KOPT-K1 (cell line): ENCODE measurements around the gene GNAI2.
"Not testable (repeated sequence)": the region's sequence is repeated elsewhere in the genome, so short reads cannot be mapped to it uniquely, and the experiment has no call there.

Source experiments
- H3K27ac ChIP-seq: fragments of 200-600 bp; sonication (generic); 2 replicates; pipeline ENCODE4 v1.5.1; 2016; ENCODE audit warnings: antibody characterized with exemption, mild to moderate bottlenecking, low read depth, low read length; ENCODE audit not compliant: poor library complexity, severe bottlenecking
- H3K36me3 ChIP-seq: fragments of 200-600 bp; sonication (generic); 2 replicates; pipeline ENCODE4 v1.5.1; 2017; ENCODE audit warnings: antibody characterized with exemption, mild to moderate bottlenecking, low read length, moderate library complexity; ENCODE audit not compliant: insufficient read depth
- H3K9me3 ChIP-seq: fragments of 200-600 bp; sonication (generic); 2 replicates; pipeline ENCODE4 v1.5.1; 2017; ENCODE audit warnings: antibody characterized with exemption, low read length, mild to moderate bottlenecking; ENCODE audit not compliant: insufficient read depth, poor library complexity, severe bottlenecking

Gene GNAI2

DNA sequence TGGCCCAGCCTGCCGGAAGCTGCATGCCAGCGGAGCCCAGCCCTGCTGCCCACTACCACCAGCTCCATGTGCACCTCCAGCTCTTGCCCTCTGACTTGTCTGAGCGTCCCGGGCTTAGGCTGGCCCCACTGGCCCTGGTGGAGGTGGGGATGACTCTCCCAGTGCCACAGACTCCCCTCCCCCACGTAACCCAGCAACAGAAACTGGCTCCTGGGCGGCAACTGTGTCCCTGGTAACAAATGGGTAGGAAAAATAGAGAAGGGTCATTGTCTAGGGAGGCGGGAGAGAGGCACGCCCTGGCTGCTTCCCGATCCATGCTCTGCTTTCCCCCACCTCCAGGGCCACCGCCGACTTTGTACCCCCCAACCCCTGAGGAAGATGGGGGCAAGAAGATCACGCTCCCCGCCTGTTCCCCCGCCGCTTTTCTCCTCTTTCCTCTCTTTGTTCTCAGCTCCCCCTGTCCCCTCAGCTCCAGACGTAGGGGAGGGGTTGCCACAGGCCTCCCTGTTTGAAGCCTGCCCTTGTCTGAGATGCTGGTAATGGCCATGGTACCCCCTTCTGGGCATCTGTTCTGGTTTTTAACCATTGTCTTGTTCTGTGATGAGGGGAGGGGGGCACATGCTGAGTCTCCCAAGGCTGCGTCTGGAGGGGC is 22.2 kb downstream of the GNAI2 start:
- H3K36me3 ChIP-seq: peaks cover 67% of the 10 kb centered on the region
- no peak overlapping the region for H3K27ac ChIP-seq
- no peaks in the 10 kb centered on the region for H3K9me3 ChIP-seq

DNA sequence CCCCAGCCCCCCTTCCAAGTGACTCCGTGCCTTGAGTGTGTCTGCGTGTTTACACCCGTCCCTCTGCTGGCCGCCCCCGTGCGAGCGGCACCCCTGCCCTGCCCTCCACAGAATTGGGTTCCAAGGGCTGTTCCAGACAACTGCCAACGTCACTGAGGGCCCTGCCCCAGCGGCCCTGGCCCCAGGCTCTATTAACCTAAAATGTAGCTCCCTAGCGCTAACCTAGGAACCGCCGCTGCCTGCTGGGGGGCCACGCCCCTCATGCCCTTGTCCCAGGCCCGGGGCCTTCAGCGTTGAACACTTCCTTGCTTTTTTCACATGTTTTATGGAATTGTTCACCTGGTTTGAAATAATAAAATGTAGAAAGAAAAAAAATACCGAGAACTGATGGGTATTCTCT is 23.0 kb downstream of the GNAI2 start:
- Histone ChIP-seq H3K9me3 (no peaks in the 10 kb centered on the region), H3K36me3 (peaks cover 59% of the 10 kb centered on the region), H3K27ac (no peak overlapping the region)

- Histone ChIP-seq H3K36me3 (peaks cover 53% of the 10 kb centered on the region), H3K27ac (no peak overlapping the region)
Measured at GRCh38 chr3:50259432-50260026, 23.5 kb downstream of the GNAI2 start.

GRCh38 chr3:50260027-50260941 is 24.3 kb downstream of the GNAI2 start:
- H3K9me3 ChIP-seq: no peaks in the 10 kb centered on the region
- peaks cover 46% of the 10 kb centered on the region for H3K36me3 ChIP-seq
- H3K27ac ChIP-seq: peak overlapping the region; percentile 27

More at GRCh38 chr3:50259432-50260026, 23.5 kb downstream of the GNAI2 start:
- H3K9me3 ChIP-seq: no peaks in the 10 kb centered on the region

- Histone ChIP-seq H3K36me3 (peaks cover 39% of the 10 kb centered on the region), H3K9me3 (no peaks in the 10 kb centered on the region), H3K27ac (no peak overlapping the region)
Measured at GRCh38 chr3:50260942-50261441, 25.0 kb downstream of the GNAI2 start.

GRCh38 chr3:50261505-50261904 is 25.5 kb downstream of the GNAI2 start:
- peaks cover 33% of the 10 kb centered on the region for H3K36me3 ChIP-seq
- no peaks in the 10 kb centered on the region for H3K9me3 ChIP-seq
- no peak overlapping the region for H3K27ac ChIP-seq

DNA sequence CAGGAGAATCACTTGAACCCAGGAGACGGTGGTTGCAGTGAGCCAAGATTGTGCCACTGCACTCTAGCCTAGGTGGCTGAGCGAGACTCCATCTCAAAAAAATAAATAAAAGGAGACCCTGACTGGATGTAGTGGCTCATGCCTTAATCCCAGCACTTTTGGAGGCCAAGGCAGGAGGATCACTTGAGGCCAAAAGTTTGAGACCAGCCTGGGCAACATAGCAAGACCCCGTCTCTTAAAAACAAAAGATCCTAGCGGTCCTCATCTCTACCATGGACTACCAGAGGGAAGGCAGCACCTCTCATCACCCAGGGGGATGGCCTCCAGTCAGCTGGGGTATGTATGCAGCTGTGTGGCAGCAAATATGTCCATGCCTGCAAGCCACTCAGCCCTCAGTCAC is 26.2 kb downstream of the GNAI2 start:
- not testable (repeated sequence) for H3K27ac ChIP-seq, H3K9me3 ChIP-seq
- H3K36me3 ChIP-seq: peaks cover 27% of the 10 kb centered on the region

GRCh38 chr3:50262778-50263177 is 26.8 kb downstream of the GNAI2 start:
- H3K27ac ChIP-seq: no peak overlapping the region
- peaks cover 21% of the 10 kb centered on the region for H3K36me3 ChIP-seq
- H3K9me3 ChIP-seq: no peaks in the 10 kb centered on the region

GRCh38 chr3:50263478-50264382 is 27.7 kb downstream of the GNAI2 start:
- Histone ChIP-seq H3K27ac (no peak overlapping the region), H3K9me3 (no peaks in the 10 kb centered on the region), H3K36me3 (peaks cover 11% of the 10 kb centered on the region)

- peaks cover 4% of the 10 kb centered on the region for H3K36me3 ChIP-seq
Measured at GRCh38 chr3:50264383-50264963, 28.5 kb downstream of the GNAI2 start.

GRCh38 chr3:50264964-50265485 is 29.0 kb downstream of the GNAI2 start:
- Histone ChIP-seq H3K27ac (no peak overlapping the region), H3K36me3 (no peaks in the 10 kb centered on the region), H3K9me3 (no peaks in the 10 kb centered on the region)

More at GRCh38 chr3:50264383-50264963, 28.5 kb downstream of the GNAI2 start:
- no peaks in the 10 kb centered on the region for H3K9me3 ChIP-seq
- no peak overlapping the region for H3K27ac ChIP-seq

DNA sequence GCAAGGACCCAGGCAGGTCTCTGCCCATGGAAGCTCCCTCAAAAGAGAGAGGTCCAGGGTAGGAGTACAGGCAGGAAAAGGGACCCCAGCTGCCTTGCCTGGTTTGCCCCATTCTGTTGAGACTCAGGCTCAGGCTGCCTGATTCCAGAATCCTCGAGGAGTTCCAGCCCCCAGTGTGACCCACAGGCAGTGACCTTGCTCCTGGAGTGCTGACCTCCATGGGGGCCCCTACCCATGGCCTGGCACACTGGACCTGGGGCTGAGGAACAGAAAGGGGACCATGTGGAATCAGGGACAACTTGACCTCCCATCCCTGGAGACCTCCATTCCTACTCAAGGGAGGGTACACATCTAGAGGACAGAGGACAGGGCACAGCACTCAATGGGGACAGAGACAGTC is 29.6 kb downstream of the GNAI2 start:
- Histone ChIP-seq H3K36me3 (no peaks in the 10 kb centered on the region), H3K27ac (no peak overlapping the region), H3K9me3 (no peaks in the 10 kb centered on the region)

DNA sequence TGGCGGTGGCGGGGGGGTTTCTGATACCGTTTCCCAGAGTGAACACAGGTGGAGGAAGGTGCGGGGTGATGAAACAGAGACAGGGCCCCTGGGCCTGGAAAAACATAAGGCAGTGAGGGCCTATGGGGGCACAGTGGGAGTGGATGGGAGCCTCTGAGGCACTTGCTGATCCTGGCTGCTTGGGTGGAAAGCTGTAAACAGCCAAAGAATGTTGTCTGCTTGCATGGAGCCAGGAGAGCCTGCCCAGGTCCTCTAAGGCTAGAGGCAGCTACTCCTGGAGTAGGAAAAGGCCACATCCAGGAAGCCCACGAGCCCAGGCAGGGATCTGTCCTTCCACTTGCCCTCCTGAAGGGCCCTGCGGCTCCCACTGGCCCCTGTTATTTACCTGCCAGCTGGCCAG is 30.0 kb downstream of the GNAI2 start:
- no peaks in the 10 kb centered on the region for H3K36me3 ChIP-seq
- no peak overlapping the region for H3K27ac ChIP-seq
- H3K9me3 ChIP-seq: no peaks in the 10 kb centered on the region

DNA sequence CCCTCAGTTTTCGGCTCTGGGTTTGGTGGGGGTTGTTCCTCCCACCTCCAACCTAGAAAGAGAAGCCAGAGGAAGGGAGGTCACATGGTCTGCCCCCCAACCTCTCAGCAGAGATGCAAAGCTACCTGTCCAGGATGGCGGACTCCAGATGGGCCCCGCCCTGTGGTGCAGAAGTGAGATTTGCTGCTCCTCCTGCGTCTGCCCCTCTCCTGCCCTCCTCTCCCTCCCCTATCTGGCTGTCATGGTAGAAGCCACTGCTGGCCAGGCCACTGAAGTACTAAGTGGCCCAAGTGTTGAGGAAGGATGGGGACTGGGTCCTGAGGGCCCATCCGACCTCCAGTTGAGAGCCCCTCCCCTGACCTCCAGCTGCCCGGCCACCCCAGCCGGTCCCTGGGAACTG is 30.8 kb downstream of the GNAI2 start:
- H3K27ac ChIP-seq: no peak overlapping the region
- H3K9me3 ChIP-seq: no peaks in the 10 kb centered on the region
- no peaks in the 10 kb centered on the region for H3K36me3 ChIP-seq
